Small intestine (tissue), 16 donors: ENCODE measurements around the gene PLCB4. TPM values are rescaled to one million over a fixed set of nuclear protein-coding genes. Genes with fewer than 3 reads are reported as not detected.
A peak's percentile ranks its signal among the peaks of the same experiment; 100 is the strongest.

Experiments used
- DNase-seq, 2 donors: peaks; one replicate each; pipeline versions ENCODE4 v3.0.0 to v3.0.0-alpha.2; 2013
- FAIRE-seq: peaks from 2 replicates; lab custom pipeline; 2012; peaks lifted over from hg19 to GRCh38; lab: Jason Lieb, UNC
- H3K27ac ChIP-seq, 3 donors: one replicate each; pipeline ENCODE4 v1.5.1; 2013; ENCODE audit warnings: low read length in 2 of 3, mild to moderate bottlenecking in 2 of 3, control low read depth in 1 of 3, inconsistent platforms in 1 of 3, low read depth in 1 of 3, moderate library complexity in 1 of 3
- H3K27me3 ChIP-seq, 3 donors: one replicate each; pipeline ENCODE4 v1.6.1; 2013; ENCODE audit warnings: low read length in 3 of 3, inconsistent platforms in 1 of 3; ENCODE audit not compliant: control insufficient read depth in 3 of 3, insufficient read depth in 3 of 3
- H3K36me3 ChIP-seq, 3 donors: one replicate each; pipeline ENCODE4 v1.6.1; 2013; ENCODE audit warnings: low read length in 3 of 3, inconsistent platforms in 1 of 3, low read depth in 1 of 3, mild to moderate bottlenecking in 1 of 3, moderate library complexity in 1 of 3; ENCODE audit not compliant: control insufficient read depth in 3 of 3, insufficient read depth in 2 of 3
- H3K4me1 ChIP-seq, 3 donors: one replicate each; pipeline ENCODE4 v1.6.1; 2013; ENCODE audit warnings: low read length in 2 of 3, inconsistent platforms in 1 of 3, low read depth in 1 of 3, mild to moderate bottlenecking in 1 of 3, moderate library complexity in 1 of 3; ENCODE audit not compliant: control insufficient read depth in 3 of 3, insufficient read depth in 2 of 3
- H3K4me3 ChIP-seq, 3 donors: one replicate each; pipeline ENCODE4 v1.5.1; 2013; ENCODE audit warnings: low read length in 3 of 3, control low read depth in 1 of 3, inconsistent platforms in 1 of 3, low read depth in 1 of 3, mild to moderate bottlenecking in 1 of 3, moderate library complexity in 1 of 3
- H3K9me3 ChIP-seq, 2 donors: one replicate each; pipeline ENCODE4 v1.6.1; 2013; ENCODE audit warnings: low read depth in 1 of 2, low read length in 1 of 2; ENCODE audit not compliant: control insufficient read depth in 2 of 2, insufficient read depth in 1 of 2
- WGBS, 3 donors: extraction: QIAGEN DNeasy Blood & Tissue Kit; methylation state at CpG; one replicate each; pipeline ENCODE4 v1.1.7; 2013; 5-methylcytosine and 5-hydroxymethylcytosine counted together
- long read RNA-seq, 10 donors: transcript quantifications; one replicate each; lab custom pipeline, GENCODE V29; 2026
- polyA plus RNA-seq, 4 donors: library from polyadenylated mRNA; stranded (reverse) in 3 of 4; unstranded in 1 of 4; fragments of 200-250 nt in 3 of 4; fragments of 120-200 nt in 1 of 4; gene quantifications; one replicate each; pipeline versions ENCODE4 v1.2.1 to v1.2.3, GENCODE V29; 2013
- donor health status: healthy with polysubstance abuse.
- donor health status: control.
- donor health status: control.
- donor health status: Bipolar disorder and iron deficiency.
- donor health status: healthy.

PLCB4 gene
- polyA plus RNA-seq: 10 to 100 TPM in 1 of 4 donors, 1 to 10 TPM in 1, under 1 TPM in 2; under 0.01 to 14.4 (median 3.4) TPM
- long read RNA-seq, donor 1: 0 reads
- long read RNA-seq, donor 2: 0 reads
- long read RNA-seq, donor 3: 0 reads
- long read RNA-seq, donor 4: 0 reads
- long read RNA-seq, donor 5: 0 reads
- long read RNA-seq, donor 6: 0 reads
- long read RNA-seq, donor 7: 0 reads
- long read RNA-seq, donor 8: 0 reads
- long read RNA-seq, donor 9: 0 reads
- long read RNA-seq, donor 10: 0 reads

DNA sequence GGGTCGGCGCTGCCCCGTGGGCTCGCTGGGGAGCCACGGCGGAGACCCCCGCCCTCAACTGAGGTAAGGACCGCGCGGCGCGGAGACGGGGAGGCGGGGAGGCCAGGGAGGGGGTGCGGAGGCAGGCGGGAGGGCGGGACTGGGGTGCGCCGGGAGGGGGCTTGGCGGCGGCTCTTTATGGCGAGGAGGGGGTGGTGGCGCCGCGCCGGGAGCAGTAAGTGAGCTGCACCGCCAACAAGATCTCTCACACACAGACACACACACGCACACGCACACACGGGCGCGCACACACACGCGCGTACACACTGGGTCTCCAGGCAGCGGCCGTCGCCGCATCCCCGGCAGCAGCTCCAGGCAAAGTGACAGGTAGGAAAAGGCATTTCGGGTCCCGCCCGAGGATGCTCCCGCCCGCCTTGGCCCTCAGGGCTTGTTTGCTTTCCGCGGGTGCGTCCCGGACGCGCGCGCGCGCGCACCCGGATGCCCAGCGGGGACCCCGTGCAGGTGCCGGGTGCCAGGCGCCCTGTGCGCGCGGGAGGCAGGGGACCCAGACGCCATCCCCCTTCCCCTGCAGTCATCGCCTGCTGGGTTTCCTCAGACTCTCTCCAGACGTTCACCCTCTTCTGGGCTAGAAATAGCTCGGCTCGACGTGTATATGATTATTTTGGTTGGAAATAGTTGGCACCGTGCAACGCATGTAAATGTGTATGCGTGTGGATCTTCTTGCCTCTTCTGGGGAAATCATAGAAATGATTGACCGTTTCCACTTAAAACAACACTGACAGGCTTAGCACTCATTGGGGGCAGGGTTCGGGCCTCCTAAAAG, at the start of gene PLCB4:
PLCB4 (plus strand) TSS at position 247 of the 823 bp plus-strand sequence. CDS start 238,728 bp downstream, outside the sequence.
- peaks cover 0 to 3% (median 0%) of the 10 kb centered on the region in 3 donors for H3K4me1 ChIP-seq
- H3K36me3 ChIP-seq: no peaks in the 10 kb centered on the region
- no peaks in the 10 kb centered on the region for H3K9me3 ChIP-seq
- peak within 1 kb of the TSS; percentile 58 to 76 (median 60) for H3K4me3 ChIP-seq
- peaks cover 0 to 5% (median 3%) of the 10 kb centered on the region in 3 donors for H3K27me3 ChIP-seq
- WGBS, 3 donors: 0 to 4% (median 1%) methylated on average over 52 to 75 of the region's 75 CpGs
- H3K27ac ChIP-seq: peak within 1 kb of the TSS in 1 of 3 donors; percentile 74
- DNase-seq (peak; percentile 39 to 81), FAIRE-seq (no peak)

DNA sequence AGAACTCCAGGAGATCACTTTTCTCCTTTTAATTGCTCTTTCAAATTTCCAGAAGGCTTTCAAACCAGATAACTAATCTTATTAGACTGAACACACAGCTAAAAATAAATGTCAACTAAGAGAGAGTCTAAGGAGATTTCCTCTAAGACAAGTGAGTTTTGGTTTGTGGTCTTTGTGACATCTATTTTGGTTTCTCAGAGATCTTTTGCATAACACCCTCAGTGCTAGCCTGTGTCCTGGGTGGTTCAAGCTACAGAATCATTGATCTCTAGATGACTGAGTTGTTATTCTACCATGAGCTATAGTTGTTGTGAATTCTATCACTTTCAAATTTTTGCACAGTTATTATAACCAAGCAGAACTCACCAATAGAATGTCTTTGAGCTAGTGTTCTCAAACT, 49.1 kb upstream of the PLCB4 start:
- no peaks in the 10 kb centered on the region for H3K27me3 ChIP-seq
- no peaks in the 10 kb centered on the region for H3K4me1 ChIP-seq
- no peaks in the 10 kb centered on the region for H3K9me3 ChIP-seq
- no peak overlapping the region for H3K4me3 ChIP-seq
- FAIRE-seq (no peak), DNase-seq (no peak)
- H3K27ac ChIP-seq: no peak overlapping the region
- H3K36me3 ChIP-seq: no peaks in the 10 kb centered on the region

DNA sequence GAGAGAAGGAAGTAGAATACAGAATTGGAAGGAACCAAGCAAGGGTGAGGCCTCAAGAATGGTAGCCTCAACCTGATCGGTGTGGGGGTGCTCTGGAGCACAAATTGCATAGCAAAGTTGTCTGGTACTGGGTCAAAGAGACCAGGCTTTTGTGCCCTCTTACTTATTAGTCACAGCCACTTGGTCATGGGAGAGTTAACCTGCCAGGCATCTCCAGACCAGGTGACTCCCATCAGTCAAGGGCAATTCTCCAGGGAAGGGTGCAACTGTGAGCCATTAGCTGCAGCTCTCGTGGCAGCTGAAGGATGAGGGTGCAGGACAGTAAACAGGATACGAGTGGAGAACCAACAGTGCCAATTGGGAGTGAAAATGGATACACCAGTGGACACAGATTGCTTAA, 47.7 kb upstream of the PLCB4 start:
- Histone ChIP-seq H3K36me3 (no peaks in the 10 kb centered on the region), H3K4me1 (no peaks in the 10 kb centered on the region), H3K27ac (no peak overlapping the region), H3K27me3 (no peaks in the 10 kb centered on the region), H3K9me3 (no peaks in the 10 kb centered on the region), H3K4me3 (no peak overlapping the region)
- FAIRE-seq: no peak
- WGBS, 3 donors: 61 to 69% (median 63%) methylated on average over 3 of the region's 3 CpGs
- no peak for DNase-seq

DNA sequence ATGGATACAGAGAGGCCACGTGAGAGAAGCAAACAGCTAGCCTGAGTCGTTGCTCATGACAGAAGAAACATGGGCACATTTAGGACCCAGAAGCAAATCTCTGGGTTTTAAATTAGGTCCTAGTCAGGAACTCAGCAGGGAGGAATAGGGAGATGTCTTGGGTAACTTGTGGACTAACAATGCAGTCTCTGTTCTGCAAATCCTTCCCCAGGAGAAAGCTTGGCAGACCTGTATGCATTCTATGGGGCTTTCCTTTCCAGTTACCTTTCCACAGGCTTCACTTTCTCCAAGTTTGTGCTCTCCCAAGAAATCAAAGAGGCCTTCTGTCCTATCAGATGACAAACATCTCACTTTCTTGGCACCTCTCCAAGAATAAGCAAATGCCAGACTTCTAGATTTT, 47.2 kb upstream of the PLCB4 start:
- DNase-seq: no peak
- 45 to 56% (median 47%) methylated on average over 2 of the region's 2 CpGs for WGBS, 3 donors
- H3K36me3 ChIP-seq: no peaks in the 10 kb centered on the region
- H3K9me3 ChIP-seq: no peaks in the 10 kb centered on the region
- no peaks in the 10 kb centered on the region for H3K4me1 ChIP-seq
- no peak overlapping the region for H3K27ac ChIP-seq
- H3K27me3 ChIP-seq: no peaks in the 10 kb centered on the region
- no peak overlapping the region for H3K4me3 ChIP-seq
- FAIRE-seq: no peak

DNA sequence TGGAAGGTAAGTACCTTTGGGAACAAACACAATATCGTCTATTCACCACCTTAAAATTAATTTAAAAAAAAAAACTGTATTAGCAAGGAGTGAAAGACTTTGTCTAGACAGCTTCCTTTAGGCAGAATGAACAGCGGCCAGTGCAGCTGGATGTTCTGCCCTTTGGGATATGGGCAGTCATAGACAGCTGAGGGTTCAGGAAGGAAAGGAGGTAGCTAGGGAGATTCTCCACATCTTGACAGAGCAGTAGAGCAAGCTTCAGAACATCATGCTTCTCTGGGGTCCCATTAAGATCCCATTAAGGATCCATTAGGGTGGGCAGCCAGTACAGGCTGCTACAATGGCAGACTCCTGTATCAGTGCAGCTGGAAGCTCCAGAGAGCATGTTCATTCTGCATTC, 46.5 kb upstream of the PLCB4 start:
- DNase-seq (no peak), FAIRE-seq (no peak)
- Histone ChIP-seq H3K4me3 (no peak overlapping the region), H3K4me1 (no peaks in the 10 kb centered on the region), H3K36me3 (no peaks in the 10 kb centered on the region), H3K9me3 (no peaks in the 10 kb centered on the region), H3K27ac (no peak overlapping the region), H3K27me3 (no peaks in the 10 kb centered on the region)
- WGBS, 3 donors: 84 to 88% (median 85%) methylated on average over 2 of the region's 2 CpGs

DNA sequence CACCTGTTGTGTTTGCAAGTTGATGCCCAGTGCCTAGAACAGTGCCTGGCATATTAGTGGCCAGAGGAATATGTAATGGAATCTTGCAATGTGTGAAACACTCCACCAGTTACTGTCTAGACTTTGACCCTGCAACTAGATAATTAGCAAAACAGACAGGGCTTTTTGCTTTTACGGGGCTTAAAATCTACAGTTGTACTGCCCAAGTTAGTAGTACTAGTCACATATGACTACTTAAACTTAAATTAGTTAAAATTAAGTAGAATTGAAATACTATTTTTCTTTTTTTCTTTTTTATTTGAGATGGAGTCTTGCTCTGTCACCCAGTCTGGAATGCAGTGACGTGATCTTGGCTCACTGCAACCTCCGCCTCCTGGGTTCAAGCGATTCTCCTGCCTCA, 44.3 kb upstream of the PLCB4 start:
- Histone ChIP-seq H3K4me1 (no peaks in the 10 kb centered on the region), H3K36me3 (no peaks in the 10 kb centered on the region), H3K27ac (no peak overlapping the region), H3K4me3 (no peak overlapping the region), H3K27me3 (no peaks in the 10 kb centered on the region), H3K9me3 (no peaks in the 10 kb centered on the region)
- DNase-seq: no peak
- no peak for FAIRE-seq
- WGBS, 3 donors: 73 to 85% (median 82%) methylated on average over 4 of the region's 4 CpGs

DNA sequence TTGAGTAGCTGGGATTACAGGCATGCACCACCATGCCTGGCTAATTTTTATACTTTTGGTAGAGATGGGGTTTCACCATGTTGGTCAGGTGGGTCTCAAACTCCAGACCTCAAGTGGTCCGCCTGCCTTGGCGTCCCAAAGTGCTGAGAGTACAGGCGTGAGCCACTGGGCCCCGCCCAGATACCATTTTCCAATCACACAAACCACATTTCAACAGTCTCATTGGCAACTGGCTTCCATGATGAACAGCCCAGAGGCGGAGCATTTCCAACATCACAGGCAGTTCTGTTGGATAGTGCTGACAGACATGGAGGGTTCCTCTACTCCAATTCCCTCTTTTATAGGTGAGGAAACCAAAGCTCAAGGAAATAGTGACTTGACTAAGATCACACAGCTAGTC, 43.9 kb upstream of the PLCB4 start:
- Histone ChIP-seq H3K27me3 (no peaks in the 10 kb centered on the region), H3K4me3 (no peak overlapping the region), H3K4me1 (no peaks in the 10 kb centered on the region), H3K27ac (no peak overlapping the region), H3K9me3 (no peaks in the 10 kb centered on the region), H3K36me3 (no peaks in the 10 kb centered on the region)
- DNase-seq (no peak), FAIRE-seq (no peak)
- 84 to 94% (median 92%) methylated on average over 5 of the region's 5 CpGs for WGBS, 3 donors

DNA sequence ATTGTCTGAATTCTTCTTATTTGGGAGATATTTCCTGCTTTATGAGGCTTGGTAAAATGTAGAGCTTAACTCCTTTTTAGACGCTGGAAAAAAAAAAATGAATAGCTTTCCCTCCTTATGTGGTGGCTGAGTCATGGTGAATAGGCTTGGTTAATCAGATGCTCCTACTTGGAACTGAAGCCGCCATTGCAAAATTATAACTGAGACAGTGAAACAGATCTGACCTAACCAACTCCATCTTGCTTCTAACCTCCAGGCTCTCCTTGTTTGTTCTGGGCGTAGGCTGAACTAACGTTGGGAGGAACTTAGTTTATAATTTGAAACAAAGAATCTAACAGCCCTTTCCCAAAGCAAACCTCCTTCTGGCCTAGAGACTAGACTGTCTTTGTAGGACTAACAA, 43.2 kb upstream of the PLCB4 start:
- Histone ChIP-seq H3K4me3 (no peak overlapping the region), H3K27me3 (no peaks in the 10 kb centered on the region), H3K4me1 (no peaks in the 10 kb centered on the region), H3K36me3 (no peaks in the 10 kb centered on the region), H3K9me3 (no peaks in the 10 kb centered on the region), H3K27ac (no peak overlapping the region)
- FAIRE-seq (no peak), DNase-seq (no peak)
- 73 to 85% (median 74%) methylated on average over 4 of the region's 4 CpGs for WGBS, 3 donors
